Osteoblast (primary cell): ENCODE results near the gene CAPN12. TPM values are rescaled to one million over a fixed set of nuclear protein-coding genes. Genes with fewer than 3 reads are reported as not detected.
"Not testable (repeated sequence)": the region's sequence is repeated elsewhere in the genome, so short reads cannot be mapped to it uniquely, and the experiment has no call there.

Experiments used
- DNase-seq: peaks from one replicate; pipeline ENCODE4 v3.0.0; 2011; ENCODE audit warnings: low spot score, mixed read lengths; ENCODE audit not compliant: insufficient read length; ENCODE audit errors: missing footprints
- H2AFZ ChIP-seq: 2 replicates; pipeline ENCODE4 v1.6.0; 2011; ENCODE audit warnings: mild to moderate bottlenecking, low read length
- H3K27ac ChIP-seq: 2 replicates; pipeline ENCODE4 v1.5.1; 2011; ENCODE audit warnings: mild to moderate bottlenecking, low read depth, low read length, moderate library complexity
- H3K27me3 ChIP-seq: 2 replicates; pipeline ENCODE4 v1.6.0; 2012; ENCODE audit warnings: mild to moderate bottlenecking, control low read depth, inconsistent platforms, low read length, moderate library complexity; ENCODE audit not compliant: insufficient read depth
- H3K36me3 ChIP-seq: 2 replicates; pipeline ENCODE4 v1.5.1; 2011; ENCODE audit warnings: mild to moderate bottlenecking, low read length, control low read depth, moderate library complexity; ENCODE audit not compliant: insufficient read depth
- H3K4me1 ChIP-seq: 2 replicates; pipeline ENCODE4 v1.5.1; 2011; ENCODE audit warnings: mild to moderate bottlenecking, low read length, control low read depth, moderate library complexity; ENCODE audit not compliant: insufficient read depth
- H3K4me2 ChIP-seq: 2 replicates; pipeline ENCODE4 v1.6.0; 2011; ENCODE audit warnings: mild to moderate bottlenecking, low read length; ENCODE audit not compliant: insufficient read depth
- H3K4me3 ChIP-seq: fragments of 200-600 bp; sonication (generic); 3 replicates; pipeline ENCODE4 v1.5.1; 2012; ENCODE audit warnings: mild to moderate bottlenecking, low read length, inconsistent platforms; ENCODE audit not compliant: insufficient read depth
- H3K79me2 ChIP-seq: 2 replicates; pipeline ENCODE4 v1.6.0; 2012; ENCODE audit warnings: mild to moderate bottlenecking, low read length, control low read depth, inconsistent platforms; ENCODE audit not compliant: insufficient read depth
- H3K9me3 ChIP-seq: 2 replicates; pipeline ENCODE4 v1.5.1; 2011; ENCODE audit warnings: low read depth, low read length, control low read depth
- H4K20me1 ChIP-seq: 2 replicates; pipeline ENCODE4 v1.6.0; 2012; ENCODE audit warnings: mild to moderate bottlenecking, low read length, control low read depth; ENCODE audit not compliant: insufficient read depth
- CTCF ChIP-seq: IDR thresholded peaks from 2 replicates; pipeline ENCODE4 v1.5.1; 2011; ENCODE audit warnings: mild to moderate bottlenecking, low read depth, low read length, moderate library complexity; ENCODE audit errors: extremely low read depth
- total RNA-seq: library from RNA; depleted of rRNA; stranded (reverse); fragments of >200 nt; gene quantifications from 2 replicates; pipeline ENCODE4 v1.2.3, GENCODE V29; 2012

The CAPN12 gene
- total RNA-seq, 1 donor = not detected

- Histone ChIP-seq H3K4me1 (no peaks in the 10 kb centered on the region), H3K9me3 (no peaks in the 10 kb centered on the region), H3K27ac (no peak overlapping the region), H3K79me2 (no peaks in the 10 kb centered on the region), H3K4me2 (no peak overlapping the region), H3K27me3 (no peaks in the 10 kb centered on the region), H2AFZ (peak overlapping the region; percentile 56), H3K4me3 (no peak overlapping the region), H3K36me3 (no peaks in the 10 kb centered on the region), H4K20me1 (no peaks in the 10 kb centered on the region)
- TF ChIP-seq CTCF = no peak
- DNase-seq = peak; percentile 79
Measured at GRCh38 chr19:38792250-38793111, 48.2 kb upstream of the CAPN12 start.

GRCh38 chr19:38791451-38792064, 47.3 kb upstream of the CAPN12 start:
- H3K36me3 ChIP-seq, H4K20me1 ChIP-seq, DNase-seq, H3K4me1 ChIP-seq, H3K4me2 ChIP-seq, H3K79me2 ChIP-seq, H3K27ac ChIP-seq, H3K27me3 ChIP-seq, H3K9me3 ChIP-seq: not testable (repeated sequence)
- H3K4me3 ChIP-seq = peak overlapping the region; percentile 47
- peak overlapping the region; percentile 65 for H2AFZ ChIP-seq

GRCh38 chr19:38790507-38791403, 46.5 kb upstream of the CAPN12 start:
- peak overlapping the region; percentile 65 for H2AFZ ChIP-seq
- H3K4me2 ChIP-seq = not testable (repeated sequence)

GRCh38 chr19:38788478-38789243, 44.4 kb upstream of the CAPN12 start, which contains the start of gene LGALS7B:
TSS of gene LGALS7B (plus strand) at chr19:38789200. CDS start at chr19:38789227, 27 bp downstream.
- H3K4me1 ChIP-seq = no peaks in the 10 kb centered on the region
- H3K27me3 ChIP-seq = no peaks in the 10 kb centered on the region
- no peak within 1 kb of the TSS for H3K27ac ChIP-seq
- no peak within 1 kb of the TSS for H3K4me2 ChIP-seq
- TF ChIP-seq CTCF = no peak
- DNase-seq = peak; percentile 56
- no peaks in the 10 kb centered on the region for H3K79me2 ChIP-seq
- no peaks in the 10 kb centered on the region for H3K9me3 ChIP-seq
- no peak within 1 kb of the TSS for H2AFZ ChIP-seq
- no peaks in the 10 kb centered on the region for H4K20me1 ChIP-seq
- H3K36me3 ChIP-seq = no peaks in the 10 kb centered on the region
- no peak within 1 kb of the TSS for H3K4me3 ChIP-seq

More at GRCh38 chr19:38790507-38791403, 46.5 kb upstream of the CAPN12 start:
- H3K27me3 ChIP-seq, DNase-seq, H3K36me3 ChIP-seq, H3K4me1 ChIP-seq, H3K27ac ChIP-seq, H3K79me2 ChIP-seq, H4K20me1 ChIP-seq, H3K9me3 ChIP-seq: not testable (repeated sequence)
- H3K4me3 ChIP-seq = peak overlapping the region; percentile 47
